SHP77 (cell line): ENCODE data around the gene TGFBRAP1.
"Not testable (repeated sequence)": the region's sequence is repeated elsewhere in the genome, so short reads cannot be mapped to it uniquely, and the experiment has no call there.

ENCODE experiments used
- DNase-seq, 2 experiments: peaks; one replicate each; lab custom pipeline; 2025; lab: John Stamatoyannopoulos, UW

Gene TGFBRAP1

DNA sequence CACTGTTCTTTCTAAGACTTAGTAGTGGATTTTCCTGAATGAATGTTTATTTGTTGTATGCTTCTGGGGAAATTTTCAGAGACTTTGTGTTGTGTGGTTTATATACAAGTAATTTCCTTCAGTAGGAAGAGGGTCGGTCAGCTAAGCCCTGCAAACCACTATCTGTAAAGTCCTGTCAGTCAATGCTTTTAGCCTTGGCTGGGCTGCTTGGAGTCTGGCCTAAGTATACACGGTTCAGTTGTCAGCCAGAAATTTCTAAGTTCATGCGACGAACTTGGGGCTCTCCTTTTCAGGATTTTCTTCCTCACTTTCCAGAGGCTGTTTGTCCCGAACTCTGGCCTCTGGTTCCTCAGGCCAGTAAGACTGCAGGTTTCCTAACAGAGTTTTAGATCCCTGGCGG lies 29.1 kb upstream of the TGFBRAP1 start:
- DNase-seq: no peak

DNA sequence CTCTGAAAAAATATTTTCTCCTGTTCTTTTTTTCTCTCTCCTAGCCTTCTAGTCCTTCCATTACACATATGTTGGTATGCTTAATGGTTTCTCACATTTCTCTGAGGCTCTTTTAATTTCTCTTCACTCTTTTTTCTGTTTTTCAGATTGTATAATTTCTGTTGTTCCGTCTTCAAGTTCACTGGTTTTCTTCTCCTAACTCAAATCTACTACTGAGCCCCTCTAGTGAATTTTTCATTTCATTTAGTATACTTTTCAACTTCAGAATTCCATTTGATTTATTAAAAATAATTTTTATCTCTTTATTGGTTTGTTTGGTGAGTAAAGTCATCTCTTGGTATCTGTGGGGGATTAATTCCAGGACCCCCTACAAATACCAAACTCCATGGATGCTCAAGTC lies 27.6 kb upstream of the TGFBRAP1 start:
- DNase-seq: no peak

DNA sequence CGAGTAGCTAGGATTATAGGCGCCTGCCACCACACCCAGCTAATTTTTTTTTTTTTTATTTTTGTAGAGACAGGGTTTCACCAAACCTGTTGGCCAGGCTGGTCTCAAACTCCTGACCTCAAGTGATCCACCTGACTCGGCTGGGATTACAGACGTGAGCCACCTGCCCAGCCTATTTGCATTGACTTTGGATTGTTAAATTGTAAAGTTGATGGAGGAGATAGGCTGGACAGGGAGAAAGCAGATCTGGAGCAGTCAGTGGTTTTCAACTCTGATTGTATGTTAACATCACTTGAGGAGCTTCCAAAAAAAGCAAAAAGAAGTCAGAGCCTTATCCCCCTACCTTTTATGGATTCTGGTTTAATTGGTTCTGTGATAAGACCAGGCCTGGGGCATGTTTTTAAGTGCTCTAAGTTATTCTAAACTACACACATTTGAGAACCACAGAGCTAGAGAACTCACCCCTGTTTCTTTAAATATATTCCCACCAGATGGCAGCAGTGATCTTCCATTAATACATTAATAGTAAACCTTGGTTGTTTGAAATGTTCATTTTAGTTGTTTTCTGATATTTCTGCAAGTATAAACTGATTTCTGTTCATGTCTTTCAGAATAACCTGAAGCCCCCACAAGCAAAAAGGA lies 15.3 kb upstream of the TGFBRAP1 start:
- DNase-seq: peak; percentile 8 to 21

DNA sequence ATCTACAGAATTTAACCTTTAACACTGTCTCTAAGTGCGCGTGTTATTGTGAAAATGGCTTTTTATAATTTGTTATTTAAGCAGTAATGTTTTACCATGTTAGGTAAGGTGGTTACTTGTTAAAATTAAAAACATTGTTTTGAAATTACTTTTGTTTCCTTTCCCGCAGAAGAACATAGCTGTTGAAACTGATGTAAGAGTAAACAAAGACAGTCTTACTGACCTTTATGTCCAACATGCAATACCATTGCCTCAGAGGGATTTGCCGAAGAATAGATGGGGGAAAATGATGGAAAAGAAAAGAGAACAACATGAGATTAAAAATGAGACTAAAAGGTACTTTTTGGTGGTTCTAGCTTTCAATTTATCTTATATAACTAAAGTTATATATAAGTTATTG lies 9.9 kb upstream of the TGFBRAP1 start:
- DNase-seq: no peak

DNA sequence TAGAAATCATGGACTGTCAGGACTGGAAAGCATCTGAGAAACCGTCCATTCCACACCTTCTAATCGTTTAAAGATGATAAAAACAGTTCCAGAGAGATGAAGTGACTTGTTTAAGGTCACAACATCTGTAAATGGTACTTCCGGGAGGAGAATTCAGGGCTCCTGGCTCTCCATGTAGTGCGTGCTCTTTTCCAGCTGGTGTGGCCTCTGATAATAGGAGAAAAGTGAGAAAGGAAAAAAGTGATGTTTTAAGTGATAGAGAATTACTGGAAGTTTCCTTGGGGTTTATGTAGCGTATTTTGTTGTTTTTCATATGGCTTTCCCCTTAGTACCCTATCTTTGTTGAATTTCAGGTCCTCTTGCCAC lies 8.5 kb upstream of the TGFBRAP1 start:
- no peak for DNase-seq

DNA sequence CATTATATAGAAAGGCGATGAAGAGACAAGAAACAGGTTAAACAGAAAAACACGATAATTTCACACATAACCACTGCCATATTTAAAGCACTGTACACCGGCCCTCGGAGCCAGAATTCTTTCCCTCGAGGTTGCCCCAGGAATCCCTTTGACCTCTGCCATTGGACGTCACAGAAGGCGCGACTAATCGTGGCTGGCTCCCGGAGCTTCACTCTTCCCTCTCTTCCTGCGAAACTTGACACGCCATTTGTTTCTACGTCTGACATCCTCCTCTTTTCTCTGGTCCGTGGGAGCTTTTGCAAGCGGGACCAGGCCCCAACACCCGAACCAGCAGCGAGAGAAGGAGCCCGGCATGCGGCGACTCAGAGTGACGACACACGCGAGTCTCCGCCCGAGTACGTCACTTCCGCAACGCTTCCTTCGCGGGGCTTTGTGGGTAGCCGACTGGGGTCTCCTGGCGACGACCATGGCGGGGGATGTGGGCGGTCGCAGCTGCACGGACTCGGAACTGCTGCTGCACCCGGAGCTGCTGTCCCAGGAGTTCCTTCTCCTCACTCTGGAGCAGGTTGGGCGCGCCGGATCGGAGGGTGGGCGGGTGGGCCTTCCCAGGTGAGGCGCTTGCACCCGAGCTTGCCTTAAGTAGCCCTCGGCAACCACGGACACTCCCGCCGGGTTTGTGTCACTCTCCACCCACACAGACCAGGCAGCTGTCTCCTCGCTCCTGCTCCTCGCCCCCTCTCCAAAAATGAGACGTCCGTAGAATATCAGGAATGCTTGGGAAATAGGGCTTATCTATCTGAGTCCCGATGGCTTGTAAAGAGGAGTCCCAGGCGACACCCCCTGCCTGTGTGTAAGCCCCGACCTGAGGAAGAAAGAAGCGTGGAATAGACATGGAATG lies 7.8 kb upstream of the TGFBRAP1 start, which contains the start of gene C2orf49:
Gene C2orf49 (plus strand): TSS at position 419 of the 898 bp plus-strand sequence. CDS start 48 bp downstream, at position 467.
- DNase-seq: peak; percentile 87 to 89

DNA sequence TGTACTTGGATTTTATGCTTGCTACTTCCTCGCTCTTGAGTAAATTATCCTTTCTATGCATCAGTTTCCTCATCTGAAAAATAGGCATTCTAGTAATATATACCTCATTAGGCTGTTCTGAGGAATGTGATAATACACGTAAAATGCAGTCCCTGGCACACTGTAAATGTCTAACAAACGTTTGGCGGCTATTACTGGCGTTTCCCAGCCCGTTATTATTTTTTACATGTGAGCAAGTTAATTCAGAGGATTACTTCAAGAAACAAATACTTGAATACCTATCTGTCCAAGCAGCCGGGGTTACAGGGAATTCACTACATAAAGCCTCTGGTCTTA lies 7.2 kb upstream of the TGFBRAP1 start:
- DNase-seq: no peak

DNA sequence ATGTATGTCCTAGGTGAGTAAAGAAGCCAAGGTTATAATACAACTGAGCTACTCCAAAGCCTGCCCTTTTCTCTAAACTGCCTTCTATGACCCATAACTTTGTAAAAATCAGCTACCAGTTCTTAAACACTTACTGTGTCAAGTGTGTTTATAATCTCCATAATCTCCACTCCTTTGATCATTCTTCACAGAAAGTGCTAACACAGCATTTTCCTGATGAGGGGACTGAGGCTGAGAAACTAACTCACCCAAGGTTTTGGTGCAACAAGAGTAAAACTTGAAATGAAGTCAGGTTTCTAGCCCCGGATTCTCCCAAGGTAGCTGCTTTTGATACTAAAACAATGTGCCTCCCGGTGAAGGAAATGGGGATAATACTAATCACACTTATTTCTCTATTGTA lies 5.9 kb upstream of the TGFBRAP1 start:
- no peak for DNase-seq

DNA sequence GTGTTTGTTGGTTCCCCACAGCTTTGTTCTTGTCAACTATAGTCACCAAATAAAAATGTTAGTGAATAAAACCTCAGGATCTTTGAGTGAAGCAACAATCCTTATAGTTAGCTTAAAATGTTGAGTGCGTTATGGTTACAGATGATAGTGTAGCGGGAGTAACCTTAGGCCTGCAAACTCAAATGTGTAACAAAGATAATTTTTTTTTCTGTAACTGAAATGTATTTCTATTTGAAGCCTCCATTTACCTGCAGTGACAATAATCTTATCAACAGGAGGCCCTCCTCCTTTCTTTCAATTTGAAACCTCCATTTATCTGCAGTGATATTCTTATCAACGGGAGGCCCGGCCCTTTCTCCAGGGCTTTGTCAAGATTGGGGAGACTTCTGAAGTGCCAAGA lies 4.7 kb upstream of the TGFBRAP1 start:
- DNase-seq: no peak

DNA sequence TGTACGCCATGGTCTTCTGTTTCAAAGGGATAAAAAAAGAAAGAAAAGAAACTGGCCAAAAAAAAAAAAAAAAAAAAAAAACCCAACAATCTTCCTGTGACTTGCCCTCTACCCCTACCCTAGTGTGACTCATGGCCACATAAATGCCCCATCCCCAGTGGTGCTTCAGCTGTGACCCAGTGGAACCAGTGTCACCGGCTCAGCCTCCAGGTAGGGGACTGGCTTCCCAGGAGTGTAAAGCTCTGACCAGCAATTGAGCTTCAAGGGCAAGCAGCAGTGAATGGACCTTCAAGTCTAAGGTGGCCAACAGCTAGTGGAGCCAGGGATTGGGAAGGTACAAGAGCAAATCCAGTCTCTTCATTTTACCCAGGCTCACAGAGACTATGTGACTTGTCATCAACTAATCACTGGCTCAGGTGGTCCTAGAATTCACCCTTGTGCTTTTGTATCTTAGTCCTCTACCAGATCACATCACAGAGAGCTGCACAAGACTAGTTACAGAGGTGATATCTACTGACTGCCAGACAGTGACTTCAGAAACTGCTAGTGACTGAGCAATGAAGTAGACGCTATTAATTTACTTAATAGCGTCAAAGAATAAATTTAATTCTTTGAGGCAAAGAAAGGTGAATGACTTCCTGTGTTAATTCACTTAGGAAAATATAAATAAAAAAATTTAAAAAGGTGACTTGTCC lies 1.3 kb upstream of the TGFBRAP1 start:
- DNase-seq: no peak

DNA sequence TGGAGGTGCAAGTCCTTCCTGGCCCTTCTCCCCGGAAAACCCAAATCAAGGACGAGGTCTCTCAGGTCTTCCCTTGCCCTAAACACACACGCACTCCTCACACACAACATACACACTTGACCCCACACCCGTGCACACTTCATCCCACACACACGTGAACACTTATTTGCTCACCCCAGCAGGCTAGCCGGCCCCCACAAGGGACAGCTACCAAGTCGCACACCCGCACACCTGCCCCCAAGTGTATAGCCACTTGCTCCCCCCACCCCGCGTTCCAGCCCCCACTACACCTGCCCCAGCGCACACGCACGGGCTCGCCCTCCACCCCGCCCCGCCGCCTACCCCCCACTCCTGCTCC lies 359 bp downstream of the TGFBRAP1 start:
- DNase-seq: no peak

DNA sequence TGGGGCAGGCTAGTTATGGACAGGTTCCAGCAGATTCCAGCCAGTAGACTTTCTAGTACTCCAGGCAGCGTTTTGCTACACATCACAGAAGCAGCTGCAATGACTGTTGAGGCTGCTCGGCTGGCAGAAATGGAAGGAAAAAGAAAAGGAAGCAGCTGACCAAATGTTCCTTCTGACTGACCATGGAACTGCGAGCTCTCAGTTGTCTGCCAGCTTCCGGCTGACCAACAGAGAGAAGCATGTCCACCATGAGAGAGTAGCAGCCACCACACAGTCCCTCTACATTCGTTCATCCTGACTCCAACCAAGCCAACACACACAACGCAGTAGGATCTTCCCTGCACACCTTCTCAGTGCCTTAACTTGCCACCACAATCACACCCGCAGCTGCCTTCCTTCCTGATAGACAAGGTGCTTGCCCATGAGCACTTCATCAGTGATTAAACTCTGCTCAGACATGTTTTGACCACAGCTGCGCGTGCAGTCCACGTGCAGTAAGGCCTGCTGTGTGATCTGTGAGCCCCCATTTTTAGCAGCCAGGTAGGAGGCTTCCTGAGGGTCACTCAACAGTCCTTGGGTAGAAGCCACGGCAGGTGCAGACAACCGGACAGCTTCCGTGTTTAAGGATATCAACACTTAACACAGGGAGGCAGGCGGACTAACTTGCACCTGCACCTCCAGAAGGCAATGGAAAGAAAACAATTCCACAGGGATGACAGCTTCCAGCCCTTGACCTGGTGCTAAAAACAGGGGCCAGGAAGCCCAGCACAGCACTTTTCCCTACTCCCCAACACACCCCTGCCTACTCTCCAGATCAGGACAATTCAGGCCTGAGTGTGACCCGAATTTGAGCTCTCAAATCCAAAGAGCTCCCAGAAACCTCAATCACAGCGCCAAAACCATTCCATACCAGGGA lies 996 bp downstream of the TGFBRAP1 start:
- peak; percentile 61 to 68 for DNase-seq

DNA sequence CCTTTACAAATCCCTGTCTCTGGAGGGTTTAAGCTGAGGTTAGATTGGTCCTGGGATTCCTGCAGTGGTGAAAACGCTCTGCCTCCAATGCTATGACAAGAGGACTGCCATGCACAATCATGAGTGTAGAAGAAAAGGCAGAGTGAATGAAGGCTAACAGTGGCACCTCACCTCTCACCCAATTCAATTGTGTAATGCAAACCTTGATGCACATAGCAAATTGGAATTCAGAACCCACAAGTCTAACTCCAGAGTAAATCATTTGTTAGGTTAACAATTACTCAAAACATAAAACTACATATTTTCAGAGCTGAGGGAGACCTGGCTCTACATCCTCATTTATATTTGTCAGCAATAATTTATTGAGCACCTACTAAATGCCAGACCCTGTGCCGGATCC lies 1.8 kb downstream of the TGFBRAP1 start:
- no peak for DNase-seq

DNA sequence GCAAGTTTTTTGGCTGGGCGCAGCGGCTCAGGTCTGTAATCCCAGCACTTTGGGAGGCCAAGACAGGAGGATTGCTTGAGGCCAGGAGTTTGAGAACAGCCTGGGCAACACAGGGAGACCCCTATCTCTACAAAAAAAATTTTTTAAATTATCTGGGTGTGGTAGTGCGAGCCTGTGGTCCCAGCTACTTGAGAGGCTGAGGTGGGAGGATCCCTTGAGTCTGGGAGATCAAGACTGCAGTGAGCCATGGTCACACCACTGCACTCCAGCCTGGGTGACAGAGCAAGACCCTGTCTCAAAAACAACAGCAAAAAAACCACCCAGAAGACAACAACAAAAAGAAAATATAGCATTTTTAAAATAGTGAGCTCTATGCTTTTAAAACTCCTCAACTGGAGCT lies 2.3 kb downstream of the TGFBRAP1 start:
- DNase-seq: not testable (repeated sequence)

DNA sequence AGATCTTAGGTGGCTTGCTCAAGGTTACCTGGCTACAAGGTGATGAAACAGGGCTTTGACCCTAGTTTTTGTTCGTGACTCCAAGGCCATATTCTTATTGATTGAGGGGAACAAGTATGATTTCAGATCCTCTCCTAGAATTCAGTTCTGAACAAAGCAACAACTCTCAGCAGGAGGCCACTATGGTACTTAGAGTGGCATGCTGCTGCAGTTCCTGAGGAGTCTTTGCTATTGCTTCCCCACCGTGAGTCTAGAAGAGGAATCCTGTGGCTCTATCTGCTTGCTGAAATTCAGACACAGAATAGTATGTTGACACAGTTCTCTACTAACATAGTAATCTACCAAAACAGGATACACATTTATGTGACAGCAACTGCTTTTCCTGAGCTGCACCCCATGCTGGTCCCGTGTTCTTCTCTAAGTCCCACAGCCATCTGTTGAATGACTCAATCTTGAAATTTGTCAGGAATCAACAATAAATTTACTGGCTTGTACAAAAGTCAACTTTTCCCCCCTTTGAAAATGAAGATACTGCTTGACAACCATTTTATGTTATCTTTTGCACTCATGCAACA lies 4.1 kb downstream of the TGFBRAP1 start:
- DNase-seq: no peak

DNA sequence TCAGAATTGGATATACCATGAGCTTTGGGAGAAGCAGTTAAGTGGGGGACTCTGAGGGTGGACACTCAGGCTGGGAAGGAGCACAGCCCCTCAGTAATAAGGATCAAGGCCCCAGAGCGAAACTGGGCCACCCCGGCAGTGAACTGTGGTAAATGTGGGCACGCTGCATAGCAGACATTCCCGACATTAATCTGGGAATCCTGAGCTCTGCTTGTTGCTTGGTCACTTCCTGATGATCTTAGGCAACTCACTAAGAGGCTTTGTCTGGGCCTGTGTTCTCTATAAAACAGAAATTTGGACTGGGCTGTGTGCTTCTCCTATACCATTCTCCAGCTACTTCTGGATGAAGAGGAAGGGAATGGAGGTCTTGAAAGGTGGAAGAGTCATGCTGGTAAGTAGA lies 4.8 kb downstream of the TGFBRAP1 start:
- DNase-seq: no peak

DNA sequence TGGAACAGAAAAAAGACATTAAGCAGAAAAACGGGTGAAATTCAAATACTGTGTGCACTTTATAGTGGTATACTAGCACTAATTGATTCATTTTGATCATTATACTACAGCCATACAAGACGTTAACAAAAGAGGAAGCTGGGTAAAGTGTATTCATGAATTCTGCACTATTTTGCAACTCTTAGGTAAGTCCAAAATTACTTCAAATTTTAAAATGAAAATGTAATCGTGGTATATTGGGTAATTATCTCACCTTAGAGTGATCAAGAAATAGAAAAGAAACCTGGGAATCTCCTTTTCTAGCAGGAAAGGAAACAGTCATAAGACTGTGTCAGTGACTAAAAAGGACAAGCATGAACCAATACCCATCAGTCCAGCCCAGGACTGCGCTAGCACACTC lies 5.4 kb downstream of the TGFBRAP1 start:
- no peak for DNase-seq

DNA sequence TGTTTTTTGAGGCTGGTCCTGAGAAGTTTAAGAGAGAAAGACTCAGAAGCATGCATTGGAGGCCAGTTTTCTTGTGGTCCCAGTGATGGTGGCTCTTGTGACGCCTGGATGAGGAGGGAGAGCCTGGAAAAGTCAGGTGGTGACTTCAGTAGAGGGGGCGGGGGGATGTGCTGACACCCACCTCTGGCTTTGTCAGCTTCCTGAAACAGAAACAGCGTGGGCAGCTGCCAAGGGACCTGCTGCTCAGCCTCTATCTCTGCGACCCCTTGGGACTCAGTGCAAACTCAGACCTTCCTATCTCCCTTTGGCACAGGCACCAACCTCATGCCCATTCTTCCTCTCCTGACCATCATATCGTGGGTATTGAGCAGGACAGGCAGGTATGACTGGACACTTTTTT lies 6.4 kb downstream of the TGFBRAP1 start:
- no peak for DNase-seq

DNA sequence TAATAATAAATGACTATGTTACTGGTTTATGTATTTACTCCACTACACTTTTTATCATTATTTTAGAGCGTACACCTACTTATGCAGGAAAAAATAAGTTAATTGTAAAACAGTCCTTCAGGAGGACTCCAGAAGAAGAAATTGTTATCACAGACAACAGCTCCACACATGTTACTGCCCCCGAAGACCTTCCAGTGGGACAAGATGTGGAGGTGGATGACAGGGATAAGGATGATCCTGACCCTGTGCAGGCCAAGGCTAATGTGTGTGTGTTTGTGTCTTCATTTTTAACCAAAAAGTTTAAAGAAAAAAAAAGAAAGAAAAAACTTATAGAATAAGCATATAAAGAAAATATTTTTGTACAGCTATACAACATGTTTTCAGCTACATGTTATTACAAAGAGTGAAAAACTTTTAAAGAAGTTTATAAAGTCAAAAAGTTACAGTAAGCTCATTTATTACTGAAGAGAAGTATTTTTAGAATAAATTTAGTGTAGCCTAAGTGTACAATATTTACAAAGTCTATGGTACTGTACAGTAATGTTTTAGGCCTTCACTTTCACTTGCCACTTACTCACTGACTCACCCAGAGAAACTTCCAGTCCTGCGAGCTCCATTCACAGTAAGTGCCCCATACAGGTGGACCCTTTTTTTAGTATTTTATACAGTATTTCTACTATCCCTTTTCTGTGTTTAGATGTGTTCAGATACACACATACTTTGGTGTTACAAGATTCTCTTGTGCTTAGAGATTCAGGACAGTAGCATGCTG lies 7.5 kb downstream of the TGFBRAP1 start:
- no peak for DNase-seq

DNA sequence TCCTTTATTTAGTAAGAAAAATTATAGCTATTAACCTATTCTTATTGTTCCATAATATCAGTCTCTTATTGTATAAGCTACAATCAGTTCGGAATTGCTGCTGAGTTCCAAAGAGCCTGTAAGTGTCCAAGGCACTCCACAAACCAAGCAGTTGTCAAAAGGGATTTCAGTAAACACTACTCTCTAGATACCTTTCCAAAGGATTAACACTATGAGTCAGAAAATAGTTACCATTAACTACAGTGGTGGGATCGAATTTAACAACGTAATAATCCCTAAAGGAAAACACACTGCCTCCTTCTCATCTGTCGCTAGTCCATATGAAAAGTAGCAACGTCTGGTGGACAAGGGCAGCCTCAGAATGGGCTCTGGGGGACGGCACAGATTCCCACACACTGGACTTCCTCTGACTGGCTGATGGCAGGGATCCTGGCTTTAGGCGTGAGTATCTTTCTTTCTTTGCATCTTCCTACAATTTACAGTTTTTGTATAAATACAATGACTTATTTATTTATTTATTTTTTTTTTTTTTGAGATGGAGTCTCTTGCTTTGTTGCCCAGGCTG lies 8.8 kb downstream of the TGFBRAP1 start:
- DNase-seq: no peak

DNA sequence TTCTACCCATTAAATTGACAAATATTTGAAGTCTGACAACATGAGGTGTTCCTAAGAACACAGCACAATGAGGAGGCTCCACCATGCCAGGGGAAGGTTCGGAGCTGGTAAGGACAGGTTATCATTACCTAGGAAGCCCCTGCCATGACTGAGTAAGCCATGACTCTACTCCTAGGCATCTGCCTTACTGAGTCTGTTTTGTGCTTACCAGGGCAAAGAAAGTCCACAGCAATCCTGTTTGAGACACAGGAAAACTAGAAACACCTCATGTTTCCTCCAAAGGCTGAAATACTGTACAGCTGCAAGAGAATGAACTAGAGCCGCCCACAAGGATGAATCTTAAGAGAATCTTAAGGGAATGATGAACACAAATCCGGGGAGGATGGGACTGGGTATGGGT lies 11.6 kb downstream of the TGFBRAP1 start:
- no peak for DNase-seq
